Gastrocnemius medialis (tissue), 4 donors: ENCODE results near the gene APOBEC2. TPM values are rescaled to one million over a fixed set of nuclear protein-coding genes. Genes with fewer than 3 reads are reported as not detected.

Source experiments
- ATAC-seq, 2 donors: fragments of 150-250 bp; one replicate each; pipeline ENCODE4 v1.9.1; 2016
- DNase-seq, 2 donors: peaks; one replicate each; pipeline ENCODE4 v3.0.0-alpha.2; 2019
- H3K27ac ChIP-seq, 4 donors: fragments of 200-600 bp; sonication (generic); 1 replicate in 1 of 4; 2 replicates in 3 of 4; pipeline ENCODE4 v1.5.1; 2016 to 2018; ENCODE audit warnings: mild to moderate bottlenecking in 2 of 4, moderate library complexity in 1 of 4
- H3K27me3 ChIP-seq, 3 donors: fragments of 200-600 bp; sonication (generic) in 2 of 3; 1 replicate in 1 of 3; 2 replicates in 2 of 3; pipeline versions ENCODE4 v1.5.1 to v1.6.0; 2016 to 2019; ENCODE audit warnings: mild to moderate bottlenecking in 1 of 3, moderate library complexity in 1 of 3
- H3K36me3 ChIP-seq, 2 donors: fragments of 200-600 bp; sonication (generic) in 1 of 2; one replicate each; pipeline ENCODE4 v1.5.1; 2017 to 2018
- H3K4me1 ChIP-seq, 2 donors: fragments of 200-600 bp; sonication (generic) in 1 of 2; one replicate each; pipeline ENCODE4 v1.5.1; 2016 to 2017; ENCODE audit warnings: mild to moderate bottlenecking in 2 of 2
- H3K4me3 ChIP-seq, 4 donors: fragments of 200-600 bp; sonication (generic) in 3 of 4; 1 replicate in 1 of 4; 2 replicates in 3 of 4; pipeline ENCODE4 v1.5.1; 2016 to 2019; ENCODE audit warnings: mild to moderate bottlenecking in 2 of 4
- H3K9me3 ChIP-seq, 3 donors: fragments of 200-600 bp; sonication (generic) in 2 of 3; 1 replicate in 1 of 3; 2 replicates in 2 of 3; pipeline ENCODE4 v1.5.1; 2016 to 2019
- CTCF ChIP-seq, 5 experiments: fragments of 450-650 bp in 3 of 5; fragments of 200-600 bp in 2 of 5; sonication (generic) in 2 of 5; IDR thresholded peaks in 4 of 5; conservative IDR thresholded peaks in 1 of 5; 1 replicate in 4 of 5; 2 replicates in 1 of 5; pipeline ENCODE4 v1.5.1; 2016 to 2019; ENCODE audit warnings: antibody characterized with exemption in 5 of 5, mild to moderate bottlenecking in 3 of 5, moderate library complexity in 3 of 5
- POLR2A ChIP-seq, 2 donors: fragments of 450-650 bp; IDR thresholded peaks; one replicate each; pipeline ENCODE4 v1.6.1; 2017; ENCODE audit warnings: antibody characterized with exemption in 2 of 2, mild to moderate bottlenecking in 2 of 2, moderate library complexity in 2 of 2
- in situ Hi-C, 4 donors: fragments of 200-750 bp; cut with MboI; loops; one replicate each; pipeline versions ENCODE4 v1.15.0 to v1.8.0; 2017; ENCODE audit warnings: low sequenced_read_pairs in 4 of 4
- intact Hi-C: fragments of 100-400 bp; cut with DNase I; formaldehyde crosslinking; loops from one replicate; pipeline ENCODE4 v1.15.1; 2023; ENCODE audit warnings: low total_unique reads
- total RNA-seq, 4 donors: library from RNA; depleted of rRNA; stranded (reverse); fragments of >200 nt; gene quantifications; one replicate each; pipeline versions ENCODE4 v1.1.0 to v1.2.3, GENCODE V29; 2016

The APOBEC2 gene
- total RNA-seq, 4 donors from 2014 or later = 93.9 to 315 (median 106) TPM

DNA sequence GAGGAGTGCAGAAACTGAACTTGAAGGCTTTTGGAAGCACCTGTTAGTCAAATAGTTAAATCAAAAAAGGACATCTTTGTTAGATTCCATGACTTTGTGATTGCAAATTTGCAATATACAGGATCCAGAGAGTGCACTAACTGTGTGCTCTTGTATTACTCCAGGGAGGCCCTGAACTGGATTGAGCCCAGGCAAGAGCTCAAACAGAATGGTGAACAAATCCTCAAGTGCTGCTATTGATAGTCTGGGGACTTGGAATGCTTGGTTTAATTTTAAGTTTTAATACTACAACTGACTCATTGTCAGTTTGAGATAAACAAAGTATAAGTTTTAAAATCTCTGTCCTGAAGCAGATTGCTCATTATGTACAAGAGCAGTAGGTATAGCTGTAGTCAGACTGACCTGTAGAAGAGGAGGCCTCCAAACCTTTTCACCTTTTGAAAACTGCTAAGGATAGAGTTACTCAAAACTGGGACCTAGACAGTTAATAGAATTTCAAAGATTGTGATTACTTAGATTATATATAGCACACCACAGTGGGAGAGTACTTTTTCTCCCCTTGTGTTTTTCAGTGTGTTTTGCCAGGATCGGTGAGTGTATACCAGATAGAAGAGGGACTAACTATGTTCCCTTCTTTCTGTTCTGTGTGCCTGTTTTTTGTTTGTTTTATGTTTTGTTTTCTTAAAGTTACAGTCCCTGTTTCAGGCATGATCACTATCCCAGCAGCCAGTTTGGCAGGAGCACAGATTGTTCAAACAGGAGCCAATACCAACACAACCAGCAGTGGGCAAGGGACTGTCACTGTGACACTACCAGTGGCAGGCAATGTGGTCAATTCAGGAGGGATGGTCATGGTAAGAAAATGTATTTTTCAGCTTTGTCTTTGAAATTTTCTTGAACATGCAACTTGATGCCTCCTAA lies 38.1 kb downstream of the APOBEC2 start:
- intact Hi-C loops (loop anchor here (5.0 kb wide), 1 partner anchor 226 kb away; no protein-coding TSS in a partner anchor), in situ Hi-C loops (no loop called here)
- ATAC-seq (no peak), DNase-seq (no peak)
- H3K9me3 ChIP-seq = no peaks in the 10 kb centered on the region
- H3K36me3 ChIP-seq = peaks cover 0 to 73% of the 10 kb centered on the region in 2 donors
- H3K27me3 ChIP-seq = no peaks in the 10 kb centered on the region
- no peak overlapping the region for H3K27ac ChIP-seq
- H3K4me3 ChIP-seq = no peak overlapping the region
- no peak for TF ChIP-seq POLR2A (IDR thresholded peaks at IDR 0.05)
- TF ChIP-seq CTCF (IDR thresholded peaks at IDR 0.05 in 4 of 5, conservative IDR thresholded peaks at IDR 0.05 in 1 of 5) = no peak
- H3K4me1 ChIP-seq = no peaks in the 10 kb centered on the region

DNA sequence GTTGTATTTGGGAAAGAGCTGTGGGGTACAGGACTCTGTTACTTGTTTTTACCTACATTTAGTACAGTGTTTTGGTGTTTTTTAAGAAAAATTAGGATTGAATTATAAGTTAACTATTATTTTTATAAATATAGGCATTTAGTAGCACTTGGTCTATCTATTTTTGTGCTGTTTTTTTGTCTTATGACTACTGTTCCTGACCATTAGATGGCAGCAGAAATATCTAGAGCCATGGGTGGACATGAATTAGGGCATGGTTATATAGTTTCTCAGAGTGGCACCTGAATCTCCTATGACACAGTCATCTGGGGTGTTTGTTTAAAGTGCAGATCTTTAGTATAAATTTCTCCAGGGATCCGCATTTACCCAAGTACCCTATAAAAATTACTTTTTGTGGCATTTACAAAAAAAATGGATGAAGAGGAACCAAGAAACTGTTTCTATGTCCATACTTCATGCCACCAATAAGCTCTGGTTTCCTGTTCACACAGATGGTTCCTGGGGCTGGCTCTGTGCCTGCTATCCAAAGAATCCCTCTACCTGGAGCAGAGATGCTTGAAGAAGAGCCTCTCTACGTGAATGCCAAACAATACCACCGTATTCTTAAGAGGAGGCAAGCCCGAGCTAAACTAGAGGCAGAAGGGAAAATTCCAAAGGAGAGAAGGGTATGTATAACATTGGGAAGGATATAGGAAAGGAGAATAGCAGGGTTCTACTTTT lies 39.6 kb downstream of the APOBEC2 start:
- no peak for DNase-seq
- Histone ChIP-seq H3K27ac (no peak overlapping the region), H3K27me3 (no peaks in the 10 kb centered on the region), H3K4me1 (peaks cover 0 to 1% of the 10 kb centered on the region in 2 donors), H3K4me3 (no peak overlapping the region), H3K36me3 (peaks cover 0 to 80% of the 10 kb centered on the region in 2 donors), H3K9me3 (no peaks in the 10 kb centered on the region)
- intact Hi-C loops (loop anchor here (5.0 kb wide), 1 partner anchor 225 kb away; no protein-coding TSS in a partner anchor), in situ Hi-C loops (no loop called here)
- no peak for ATAC-seq
- no peak for TF ChIP-seq CTCF (IDR thresholded peaks at IDR 0.05 in 4 of 5, conservative IDR thresholded peaks at IDR 0.05 in 1 of 5)
- no peak for TF ChIP-seq POLR2A (IDR thresholded peaks at IDR 0.05)

DNA sequence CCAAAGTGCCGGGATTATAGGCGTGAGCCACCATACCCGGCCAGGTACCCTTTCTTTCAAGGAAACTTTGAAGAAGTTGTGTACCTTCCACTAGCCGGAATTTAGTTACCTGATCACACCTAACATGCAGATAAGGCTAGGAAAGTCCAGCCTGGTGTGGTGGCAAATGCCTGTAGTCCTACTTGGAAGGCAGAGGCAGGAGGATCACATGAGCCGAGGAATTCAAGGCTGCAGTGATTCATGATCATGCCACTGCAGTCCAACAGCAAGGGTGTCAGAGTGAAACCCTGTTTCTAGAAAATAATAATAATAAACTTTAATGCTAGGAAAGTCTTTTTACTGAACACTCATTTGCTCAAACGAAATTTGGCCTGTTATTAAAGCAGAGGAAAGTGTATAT lies 40.7 kb downstream of the APOBEC2 start:
- H3K36me3 ChIP-seq = peaks cover 0 to 90% of the 10 kb centered on the region in 2 donors
- H3K9me3 ChIP-seq = no peaks in the 10 kb centered on the region
- no peak for TF ChIP-seq CTCF (IDR thresholded peaks at IDR 0.05 in 4 of 5, conservative IDR thresholded peaks at IDR 0.05 in 1 of 5)
- TF ChIP-seq POLR2A (IDR thresholded peaks at IDR 0.05) = no peak
- peak; percentile 66 to 85 for ATAC-seq
- no peak overlapping the region for H3K4me3 ChIP-seq
- H3K27ac ChIP-seq = peak overlapping the region in 1 of 4 donors; percentile 44
- no peaks in the 10 kb centered on the region for H3K27me3 ChIP-seq
- intact Hi-C loops = loop anchor here (5.0 kb wide), 1 partner anchor 224 kb away; no protein-coding TSS in a partner anchor
- peak in 1 of 2 donors; percentile 42 for DNase-seq
- in situ Hi-C loops = no loop called here
- H3K4me1 ChIP-seq = peaks cover 10 to 13% of the 10 kb centered on the region in 2 donors

DNA sequence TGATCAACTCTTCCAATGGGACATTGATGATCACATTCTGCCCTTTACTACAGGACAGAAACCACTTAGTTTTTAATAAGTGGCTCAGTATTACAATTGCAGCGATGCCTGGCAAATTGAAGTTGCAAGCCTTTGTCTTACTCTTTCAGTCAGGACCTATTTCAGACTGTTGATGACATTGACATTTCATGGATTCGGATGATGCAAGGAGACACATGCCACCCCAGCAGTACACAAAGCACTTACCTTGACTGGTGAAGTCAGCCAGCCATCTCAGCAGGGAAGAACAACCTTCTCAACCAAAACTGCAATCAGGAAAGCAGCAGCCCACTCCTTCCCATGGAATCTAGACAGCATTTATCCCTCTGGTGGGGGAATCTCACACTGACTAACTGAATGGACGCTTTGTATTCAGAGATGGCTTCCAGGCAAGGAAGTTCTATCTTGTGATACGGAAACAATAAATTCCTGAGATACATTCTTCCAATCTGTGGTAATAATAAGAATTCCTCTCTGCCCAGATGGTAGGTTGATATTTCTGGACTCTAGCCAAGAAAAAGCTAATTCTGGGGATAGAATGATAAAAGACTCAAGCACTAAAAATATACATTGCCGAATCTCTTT lies 44.6 kb downstream of the APOBEC2 start:
- H3K27ac ChIP-seq = peak overlapping the region in 2 of 4 donors; percentile 14 to 51
- peaks cover 0 to 84% of the 10 kb centered on the region in 2 donors for H3K36me3 ChIP-seq
- TF ChIP-seq CTCF (IDR thresholded peaks at IDR 0.05 in 4 of 5, conservative IDR thresholded peaks at IDR 0.05 in 1 of 5) (no peak), POLR2A (IDR thresholded peaks at IDR 0.05) (no peak)
- no peaks in the 10 kb centered on the region for H3K9me3 ChIP-seq
- in situ Hi-C loops (no loop called here), intact Hi-C loops (no loop called here)
- no peak overlapping the region for H3K4me3 ChIP-seq
- DNase-seq = no peak
- peaks cover 11 to 20% of the 10 kb centered on the region in 2 donors for H3K4me1 ChIP-seq
- H3K27me3 ChIP-seq = no peaks in the 10 kb centered on the region
- ATAC-seq = no peak
